GM21526 (cell line): ENCODE results near the gene SULT1A1.
"Not testable (repeated sequence)": the region's sequence is repeated elsewhere in the genome, so short reads cannot be mapped to it uniquely, and the experiment has no call there.

ENCODE experiments used
- ATAC-seq: cut with Tn5 transposase; IDR thresholded peaks from one replicate; pipeline ENCODE4 v1.9.1; 2021; ENCODE audit warnings: moderate library complexity; ENCODE audit not compliant: unreplicated experiment, low FRiP score

Gene SULT1A1

DNA sequence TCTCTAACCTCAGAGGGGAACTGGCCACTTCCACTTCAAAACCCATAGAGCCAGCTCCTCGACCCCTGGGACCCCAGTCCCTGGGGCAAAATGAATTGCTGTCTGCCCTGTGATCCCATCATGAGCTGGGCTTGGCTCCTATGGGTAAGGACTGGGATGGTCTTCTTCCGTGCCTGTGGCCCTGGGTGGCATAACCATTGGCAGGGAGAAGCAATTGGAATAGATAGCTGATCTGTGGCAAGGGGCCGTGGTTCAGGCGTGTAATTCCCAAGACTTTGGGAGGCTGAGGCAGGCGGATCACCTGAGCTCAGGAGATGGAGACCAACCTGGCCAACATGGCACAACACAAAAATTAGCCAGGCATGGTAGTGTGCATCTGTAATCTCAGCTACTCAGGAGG lies 17.3 kb downstream of the SULT1A1 start:
- ATAC-seq, result no peak

DNA sequence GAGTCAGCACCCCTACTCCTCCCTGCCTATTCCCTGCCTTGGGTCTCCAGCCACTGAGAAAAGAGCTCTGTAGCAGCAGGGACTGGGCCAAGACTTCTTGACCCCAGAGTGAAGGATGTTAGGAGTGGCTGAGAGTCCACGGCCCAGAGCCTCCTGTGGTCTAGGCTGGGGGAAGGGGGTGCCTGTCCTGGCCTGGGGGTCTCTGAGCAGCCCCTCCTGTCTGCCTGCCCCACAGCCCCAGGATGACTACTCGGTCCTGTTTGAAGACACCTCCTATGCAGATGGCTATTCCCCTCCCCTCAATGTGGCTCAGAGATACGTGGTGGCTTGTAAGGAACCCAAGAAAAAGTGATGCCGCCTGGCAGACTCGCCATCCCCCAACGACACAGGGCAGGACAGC lies 18.5 kb downstream of the SULT1A1 start:
- ATAC-seq, result no peak

GRCh38 chr16:28590384-28591340 lies 19.2 kb downstream of the SULT1A1 start:
- ATAC-seq, result no peak

- no peak for ATAC-seq
These were observed 19.9 kb downstream of the SULT1A1 start for GRCh38 chr16:28589930-28590329.

DNA sequence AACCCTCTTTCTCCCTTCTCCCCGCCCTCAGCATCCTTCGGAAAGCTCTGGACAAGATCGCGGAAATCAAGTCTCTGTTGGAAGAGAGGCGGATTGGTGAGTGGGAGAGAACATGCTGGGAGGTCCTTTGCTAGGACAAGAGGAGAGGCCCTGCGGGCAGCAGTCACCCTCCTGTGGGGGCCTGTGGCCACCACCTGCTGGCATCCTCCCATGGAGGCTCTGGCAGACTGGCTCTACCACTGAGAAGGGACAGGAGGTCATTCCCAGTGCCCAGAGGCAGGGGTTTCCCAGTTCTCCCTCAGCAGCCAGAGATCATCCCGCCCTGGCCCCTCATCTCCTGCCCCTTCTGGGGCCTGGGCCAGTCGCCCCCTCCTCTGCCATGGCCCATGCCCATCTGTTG lies 20.8 kb downstream of the SULT1A1 start:
- no peak for ATAC-seq

GRCh38 chr16:28587386-28587785 lies 22.5 kb downstream of the SULT1A1 start:
- ATAC-seq, result no peak

GRCh38 chr16:28586466-28586865 lies 23.4 kb downstream of the SULT1A1 start:
- no peak for ATAC-seq

DNA sequence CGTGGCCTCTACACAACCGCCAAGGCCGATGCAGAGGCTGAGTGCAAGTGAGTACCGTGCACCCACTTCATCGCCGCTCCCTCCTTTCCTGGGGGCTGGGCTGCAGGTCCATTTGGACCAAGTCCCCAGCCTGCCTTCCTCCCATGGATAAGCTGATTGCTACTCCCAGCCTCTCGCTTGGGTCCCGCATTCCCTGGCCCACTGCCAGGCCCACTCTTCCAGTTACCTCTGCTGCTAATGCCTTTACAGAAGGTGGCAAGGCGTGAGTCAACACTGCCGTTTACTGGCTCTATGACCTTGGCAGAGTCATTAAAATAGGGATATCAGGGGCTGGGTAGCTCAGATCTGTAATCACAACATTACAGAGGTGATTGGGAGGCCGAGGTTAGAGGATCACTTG lies 24.2 kb downstream of the SULT1A1 start:
- ATAC-seq, result no peak

GRCh38 chr16:28580726-28581315 lies 29.0 kb downstream of the SULT1A1 start:
- no peak for ATAC-seq

- ATAC-seq, result no peak
These were observed 34.3 kb downstream of the SULT1A1 start for GRCh38 chr16:28575446-28576109.

GRCh38 chr16:28574925-28575324 lies 34.9 kb downstream of the SULT1A1 start:
- no peak for ATAC-seq

DNA sequence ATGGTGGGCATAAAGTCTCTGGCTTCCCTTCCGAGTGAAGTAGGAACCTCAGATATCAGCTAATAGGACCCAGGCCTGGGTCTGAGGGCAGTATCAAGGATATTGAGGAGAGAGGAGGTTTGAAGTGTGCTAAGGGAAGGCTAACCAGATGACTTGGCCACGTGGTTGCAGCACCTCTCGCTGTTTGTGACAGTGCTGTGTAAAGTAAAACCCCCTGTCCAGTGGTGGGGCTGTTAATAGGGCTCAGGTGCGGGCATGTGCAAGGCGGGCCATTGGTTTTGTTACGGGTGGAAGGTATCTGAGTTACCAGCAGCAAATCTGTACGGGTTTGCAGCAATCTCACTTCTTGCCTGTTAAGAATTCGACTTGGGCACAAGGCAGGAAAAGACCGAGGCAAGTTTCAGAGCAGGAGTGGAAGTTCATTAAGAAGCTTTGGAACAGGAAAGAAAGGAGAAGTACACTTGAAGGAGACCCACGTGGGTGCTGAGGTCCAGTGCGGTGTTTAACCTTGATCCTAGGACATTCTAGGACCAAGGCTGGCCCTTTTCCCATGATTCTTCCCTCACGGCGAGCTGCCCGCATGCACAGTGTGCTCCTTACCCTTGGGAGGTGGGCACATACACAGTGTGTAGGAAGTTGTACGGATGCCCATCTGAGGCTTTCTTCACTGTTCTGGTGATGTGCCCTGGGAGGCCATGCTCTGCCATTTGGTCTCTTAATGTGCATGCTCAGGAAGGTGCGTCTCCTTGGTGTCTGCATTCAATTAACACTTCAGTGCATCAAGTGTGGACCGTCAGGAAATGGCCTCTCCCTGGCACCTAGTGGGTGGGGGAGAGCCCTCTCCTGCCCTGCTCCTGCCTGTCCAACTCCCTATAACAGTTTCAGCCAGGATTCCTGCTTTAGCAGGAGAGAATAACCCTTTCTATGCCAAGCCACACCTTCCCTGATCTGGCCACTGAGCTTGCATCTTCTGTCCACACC lies 35.8 kb downstream of the SULT1A1 start:
- no peak for ATAC-seq

GRCh38 chr16:28572696-28573510 lies 36.9 kb downstream of the SULT1A1 start:
- no peak for ATAC-seq

DNA sequence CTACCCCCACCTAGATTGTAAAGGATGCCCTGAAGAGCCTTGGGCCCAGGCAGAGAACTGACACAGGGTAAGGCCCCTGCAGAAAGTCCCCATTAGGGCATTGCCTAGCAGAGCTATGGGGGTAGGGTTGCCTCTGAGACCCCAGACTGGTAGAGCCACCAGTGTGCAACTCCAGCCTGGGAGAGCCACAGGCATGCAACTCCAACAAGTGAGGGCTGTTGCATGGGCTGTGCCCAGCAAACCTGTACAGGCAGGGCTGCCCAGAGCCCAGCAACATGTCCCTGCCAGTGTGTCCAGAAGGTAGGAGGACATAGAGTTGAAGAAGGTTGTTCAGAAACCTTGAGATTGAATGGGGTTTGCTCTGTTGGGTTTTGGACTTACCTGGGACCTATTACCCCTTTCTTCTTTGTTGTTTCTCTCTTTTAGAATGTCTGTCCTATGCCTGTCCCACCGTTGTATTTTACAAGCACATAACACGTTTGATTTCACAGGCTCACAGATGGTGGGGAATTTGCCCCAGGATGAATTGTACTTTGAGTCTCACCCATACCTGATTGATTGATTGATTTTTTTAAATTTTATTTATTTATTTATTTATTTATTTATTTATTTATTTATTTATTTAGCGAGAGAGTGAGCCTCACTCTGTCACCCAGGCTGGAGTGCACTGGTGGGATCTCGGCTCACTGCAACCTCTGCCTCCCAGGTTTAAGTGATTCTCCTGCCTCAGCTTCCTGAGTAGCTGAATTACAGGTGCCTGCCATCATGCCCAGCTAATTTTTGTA lies 39.7 kb downstream of the SULT1A1 start:
- ATAC-seq, result no peak

GRCh38 chr16:28569021-28569420 lies 40.8 kb downstream of the SULT1A1 start:
- ATAC-seq, result no peak

DNA sequence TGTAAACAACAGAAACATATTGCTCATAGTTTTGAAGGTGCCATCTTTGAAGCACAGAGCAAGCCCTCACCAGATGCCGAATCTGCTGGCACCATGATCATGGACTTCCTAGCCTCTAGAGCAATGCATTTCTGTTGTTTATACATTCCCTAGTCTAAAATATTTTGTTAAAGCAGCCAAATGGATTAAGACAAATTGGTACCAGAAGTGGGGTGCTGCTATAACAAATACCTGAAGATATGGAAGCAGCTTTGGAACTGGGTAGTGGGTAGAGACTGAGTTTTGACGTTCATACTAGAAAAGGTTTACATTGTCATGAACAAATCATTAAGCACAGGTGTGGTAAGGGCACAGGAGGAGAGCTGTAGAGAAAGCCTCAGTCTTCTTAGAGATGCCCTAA lies 42.6 kb downstream of the SULT1A1 start:
- ATAC-seq, result no peak

DNA sequence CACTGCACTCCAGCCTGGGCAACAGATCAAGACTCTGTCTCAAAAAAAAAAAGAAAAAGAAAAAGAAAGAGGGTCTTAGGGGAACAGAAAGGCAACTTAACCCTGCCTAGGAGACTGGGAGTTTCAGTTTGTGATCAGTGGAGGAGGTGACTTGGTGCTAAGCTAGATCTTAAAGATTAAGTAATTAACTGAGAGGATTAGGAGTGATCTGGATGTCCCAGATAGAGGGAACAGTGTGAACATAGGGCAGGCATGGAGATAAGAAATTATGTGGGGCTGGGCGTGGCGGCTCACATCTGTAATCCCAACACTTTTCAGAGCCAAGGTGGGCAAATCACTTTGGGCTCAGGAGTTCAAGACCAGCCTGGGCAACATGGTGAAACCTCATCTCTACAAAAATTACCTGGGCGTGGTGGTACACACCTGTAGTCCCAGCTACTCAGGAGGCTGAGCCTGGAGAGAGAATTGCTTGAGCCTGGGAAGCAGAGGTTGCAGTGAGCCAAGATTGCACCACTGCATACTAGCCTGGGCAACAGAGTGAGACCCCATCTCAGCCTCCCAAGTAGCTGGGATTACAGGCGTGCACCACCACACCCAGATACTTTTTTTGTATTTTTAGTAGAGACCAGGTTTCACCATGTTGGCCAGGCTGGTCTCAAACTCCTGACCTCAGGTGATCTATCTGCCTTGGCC lies 43.5 kb downstream of the SULT1A1 start:
- not testable (repeated sequence) for ATAC-seq

- no peak for ATAC-seq
These were observed 46.6 kb downstream of the SULT1A1 start for GRCh38 chr16:28563218-28563617.
